HUDEP-2 (cell line): Measurements from ENCODE around the gene SLC40A1.

Experiments used
- DNase-seq, 76 experiments: peaks; one replicate each; lab custom pipeline; 2025; ENCODE audit not compliant: unreplicated experiment in 76 of 76; lab: John Stamatoyannopoulos, UW

Gene SLC40A1

DNA sequence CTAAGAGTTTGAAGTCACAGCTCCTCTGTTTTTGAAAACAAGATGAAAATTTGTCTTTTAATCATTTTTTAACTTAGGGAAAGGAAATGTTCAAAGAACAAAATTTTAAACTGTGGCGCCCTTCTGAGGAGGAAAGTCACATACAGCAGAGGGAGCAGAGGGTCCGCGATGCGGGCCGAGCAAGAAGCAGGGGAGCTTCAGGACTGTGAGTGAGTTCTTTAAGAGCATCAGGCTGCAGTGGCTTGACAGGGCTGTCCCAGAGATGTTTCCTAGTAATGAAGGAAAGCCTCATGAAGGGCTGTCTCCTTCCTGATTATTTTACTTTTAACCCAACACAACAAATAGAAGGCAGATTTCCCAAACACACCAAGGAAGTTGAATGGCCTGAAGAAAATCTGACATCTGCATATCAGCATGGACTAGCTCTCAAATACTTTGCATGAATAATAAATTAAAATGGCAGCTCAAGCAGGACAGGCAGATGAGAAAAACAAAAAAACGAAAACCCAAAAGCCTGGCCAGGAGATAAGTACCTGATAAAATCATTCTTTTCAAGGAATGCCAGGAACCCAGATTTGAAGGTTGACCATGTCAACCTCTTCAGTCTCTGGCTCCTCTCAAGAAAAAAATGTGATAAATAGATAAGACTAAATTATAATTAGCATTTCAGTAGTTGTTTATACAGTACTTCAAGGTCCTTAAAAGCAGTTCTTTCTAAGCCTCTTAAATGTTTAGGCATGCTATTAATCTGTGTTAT, 60.8 kb downstream of the SLC40A1 start:
- DNase-seq: no peak

DNA sequence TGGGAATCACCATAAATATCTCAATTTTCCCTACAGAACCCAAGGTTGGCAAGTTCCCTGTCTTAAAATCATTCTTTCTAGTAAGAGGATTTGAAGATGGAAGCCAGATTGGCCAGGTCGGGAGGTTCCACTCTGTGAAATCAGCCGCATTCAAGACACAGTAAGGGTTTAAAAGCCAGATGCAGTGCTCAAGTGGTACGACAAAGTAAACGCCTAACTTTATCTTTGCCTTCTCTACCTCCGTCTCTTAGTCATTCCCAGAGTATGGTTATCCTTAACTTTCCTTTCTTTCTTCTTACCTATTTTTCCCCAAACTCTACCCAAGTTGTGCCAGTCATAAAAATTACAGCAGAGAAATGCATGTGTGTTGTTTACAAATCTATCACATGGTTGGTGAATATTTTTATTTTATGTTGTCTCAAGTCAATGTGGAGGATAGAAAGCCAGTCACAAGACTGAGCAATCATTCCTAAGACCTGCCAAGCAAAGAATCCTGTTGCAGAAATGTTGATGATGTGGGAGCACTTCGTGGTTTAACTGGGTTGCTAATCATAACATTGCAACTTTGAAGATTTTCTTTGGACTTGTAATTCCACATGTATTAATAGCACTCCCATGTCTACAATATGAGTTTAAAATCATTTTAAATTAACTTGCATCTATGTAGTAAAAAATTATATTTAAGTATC, 62.6 kb downstream of the SLC40A1 start:
- no peak for DNase-seq

DNA sequence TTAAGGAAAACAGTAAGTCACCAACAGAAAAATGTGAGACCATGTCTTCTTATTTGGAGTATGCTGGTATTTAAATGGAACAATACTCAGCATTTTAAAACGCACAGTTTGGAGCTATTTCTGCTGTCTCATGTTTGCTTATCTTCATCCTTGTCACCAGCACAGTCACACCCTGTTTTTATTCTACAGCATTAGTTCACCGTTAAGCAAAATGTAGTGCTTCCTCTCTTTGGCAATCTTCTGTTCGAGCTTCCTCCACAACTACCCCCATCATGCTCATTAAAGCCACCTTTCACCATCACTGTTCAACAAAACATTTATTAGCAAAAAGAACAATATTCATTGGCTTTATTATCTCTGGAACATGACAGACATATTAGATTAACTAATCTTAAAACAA, 64.0 kb downstream of the SLC40A1 start:
- peak in 30 of 76 experiments; percentile 9 to 67 (median 34) for DNase-seq

DNA sequence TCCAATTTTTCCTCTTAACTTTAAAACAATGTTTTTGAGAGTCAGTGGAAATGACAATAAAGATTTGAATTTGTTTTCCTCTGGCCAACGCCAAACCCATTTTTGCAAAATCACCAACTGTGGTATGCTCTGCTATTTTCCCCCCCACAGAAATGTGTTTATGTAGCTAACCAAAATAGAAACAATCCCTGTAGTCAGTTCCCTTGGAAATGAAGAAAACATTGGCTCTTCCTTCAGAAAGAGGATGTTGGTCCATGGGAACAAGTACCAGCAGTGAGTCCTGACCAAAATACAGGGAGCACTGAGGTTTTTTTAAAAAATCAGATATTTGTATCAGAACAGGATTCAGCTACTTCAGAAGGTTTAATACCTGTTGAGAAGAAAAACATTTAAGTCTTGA, 65.3 kb downstream of the SLC40A1 start:
- no peak for DNase-seq

DNA sequence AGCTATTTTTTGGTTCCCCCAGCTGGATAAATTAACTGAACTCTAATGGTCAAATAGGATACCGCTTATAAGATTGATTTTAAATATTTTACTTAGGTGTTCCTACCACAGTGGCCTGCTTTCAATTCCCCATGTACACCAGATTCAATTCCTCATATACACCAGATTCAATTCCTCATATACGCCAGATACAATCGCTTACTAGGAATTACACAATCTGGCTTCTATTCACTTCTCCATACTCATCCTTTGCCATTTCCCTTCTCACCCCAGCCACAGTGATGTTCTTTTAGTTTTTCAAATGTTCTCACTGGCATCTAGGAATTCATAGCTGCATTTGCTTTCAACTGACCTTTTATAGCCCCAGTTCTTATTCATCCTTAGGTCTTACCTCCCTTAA, 66.5 kb downstream of the SLC40A1 start:
- no peak for DNase-seq

DNA sequence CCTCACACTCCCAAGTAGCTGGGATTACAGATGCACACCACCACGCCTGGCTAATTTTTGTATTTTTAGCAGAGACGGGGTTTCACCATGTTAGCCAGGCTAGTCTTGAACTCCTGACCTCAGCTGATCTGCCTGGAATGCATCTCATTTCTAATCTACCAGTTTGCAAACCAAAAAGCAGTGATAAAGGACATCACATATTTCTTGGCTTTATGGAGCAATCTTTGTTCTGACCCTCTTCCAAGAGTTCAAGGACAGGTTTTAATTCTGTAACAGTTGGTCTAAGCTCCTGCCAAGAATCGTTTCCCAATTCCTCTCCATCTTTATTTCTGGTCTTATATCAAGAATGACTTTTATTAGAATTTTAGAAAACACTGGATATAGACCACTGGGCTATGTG, 67.7 kb downstream of the SLC40A1 start:
- no peak for DNase-seq

DNA sequence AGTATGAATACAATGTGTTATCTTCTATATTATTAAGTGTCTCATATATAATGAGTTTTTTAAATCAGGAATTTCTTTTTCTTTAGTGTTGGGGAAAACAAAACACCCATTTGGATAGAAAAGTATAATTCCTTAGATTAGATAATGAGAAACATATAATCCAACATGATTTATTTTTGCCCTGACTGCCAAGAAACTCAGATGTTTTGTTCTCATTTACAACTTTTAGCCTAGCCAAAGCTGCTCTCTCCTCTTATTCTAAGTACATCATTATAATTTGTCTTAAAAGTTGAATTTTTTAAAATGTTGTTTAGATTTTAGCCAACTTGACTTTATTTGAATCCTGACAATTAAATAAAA, 68.6 kb downstream of the SLC40A1 start:
- DNase-seq: no peak

DNA sequence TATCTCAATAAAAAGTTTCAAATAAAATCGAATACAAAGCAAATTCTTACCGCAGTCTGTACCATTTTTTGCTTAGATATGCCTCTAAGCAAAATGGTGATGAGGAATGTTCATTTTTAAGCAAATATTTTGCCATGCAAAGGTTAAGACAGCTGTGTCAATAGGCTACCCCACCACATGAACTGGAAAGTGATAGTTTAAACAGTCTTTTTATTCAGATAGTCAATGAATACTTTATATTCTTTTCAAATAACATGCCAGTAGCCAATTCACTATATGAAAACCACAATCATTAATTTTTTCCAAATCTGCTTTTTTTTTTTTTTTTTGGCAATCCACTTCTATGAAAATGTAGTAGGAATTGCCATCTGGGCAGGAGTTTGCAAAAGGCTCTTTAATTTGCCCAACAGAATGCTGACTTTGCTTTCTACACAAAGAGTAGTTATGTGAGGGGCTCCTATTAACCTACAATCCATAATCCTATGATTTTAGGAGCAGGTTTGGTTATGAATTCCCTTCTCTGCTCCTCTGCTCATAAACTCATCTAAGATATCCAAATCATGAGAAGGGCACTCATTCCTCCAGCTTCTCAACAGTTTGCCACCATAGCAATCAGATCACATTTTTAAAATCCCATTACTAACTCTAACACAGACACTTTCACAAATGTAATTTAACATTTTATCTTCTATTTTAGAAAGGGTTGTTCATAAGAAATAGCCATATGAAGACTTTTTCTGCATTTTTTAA, 69.2 kb downstream of the SLC40A1 start:
- DNase-seq: no peak
